ENCODE results near the gene PTPRN2. TPM values are rescaled to one million over a fixed set of nuclear protein-coding genes. Genes with fewer than 3 reads are reported as not detected.

Gene PTPRN2
- total and polyA plus RNA-seq, 9 of the 15 experiments (the other 6 are each of a cell fraction or from before 2014, with no cell fraction given) = not detected

DNA sequence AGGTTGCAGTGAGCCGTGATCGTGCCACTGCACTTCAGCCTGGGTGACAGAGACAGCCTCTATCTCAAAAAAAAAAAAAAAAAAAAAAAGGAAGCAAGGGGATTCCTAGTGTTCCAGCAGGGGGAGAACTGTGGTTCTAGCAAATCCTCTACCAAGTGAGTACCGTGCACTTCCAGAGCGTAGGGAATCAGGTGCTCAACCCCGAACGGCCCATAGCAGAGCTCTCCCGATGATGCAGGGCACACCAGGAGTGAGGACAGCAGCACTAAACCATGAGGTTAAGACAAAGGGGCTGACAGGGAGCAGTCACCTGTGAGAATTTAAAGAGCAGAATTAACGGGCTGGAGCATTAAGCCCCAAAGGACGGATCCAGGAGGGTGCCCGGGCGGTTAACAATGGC is 173.6 kb downstream of the PTPRN2 start (continued):
- no peak for TF ChIP-seq CC2D1A (IDR thresholded peaks at IDR 0.05)
- TF ChIP-seq HDAC6 (IDR thresholded peaks at IDR 0.05; ENCODE audit: low read depth, low read length) = no peak
- no peak for TF ChIP-seq SIN3A (IDR thresholded peaks at IDR 0.05; ENCODE audit: borderline replicate concordance in 2 of 2, control insufficient read depth in 1 of 2, low read depth in 2 of 2, low read length in 2 of 2)
- no peak for TF ChIP-seq NFRKB (IDR thresholded peaks at IDR 0.05; ENCODE audit: low read depth)
- no peak for TF ChIP-seq SIN3B (IDR thresholded peaks at IDR 0.05; ENCODE audit: low read depth)
- TF ChIP-seq, protein P1, sequence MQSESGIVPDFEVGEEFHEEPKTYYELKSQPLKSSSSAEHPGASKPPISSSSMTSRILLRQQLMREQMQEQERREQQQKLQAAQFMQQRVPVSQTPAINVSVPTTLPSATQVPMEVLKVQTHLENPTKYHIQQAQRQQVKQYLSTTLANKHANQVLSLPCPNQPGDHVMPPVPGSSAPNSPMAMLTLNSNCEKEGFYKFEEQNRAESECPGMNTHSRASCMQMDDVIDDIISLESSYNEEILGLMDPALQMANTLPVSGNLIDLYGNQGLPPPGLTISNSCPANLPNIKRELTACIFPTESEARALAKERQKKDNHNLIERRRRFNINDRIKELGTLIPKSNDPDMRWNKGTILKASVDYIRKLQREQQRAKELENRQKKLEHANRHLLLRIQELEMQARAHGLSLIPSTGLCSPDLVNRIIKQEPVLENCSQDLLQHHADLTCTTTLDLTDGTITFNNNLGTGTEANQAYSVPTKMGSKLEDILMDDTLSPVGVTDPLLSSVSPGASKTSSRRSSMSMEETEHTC (IDR thresholded peaks at IDR 0.05) = no peak
- TF ChIP-seq ZNF316 (IDR thresholded peaks at IDR 0.05) = no peak
- no peak for TF ChIP-seq ZNF253 (CRISPR knock-in tag; conservative IDR thresholded peaks at IDR 0.05)

DNA sequence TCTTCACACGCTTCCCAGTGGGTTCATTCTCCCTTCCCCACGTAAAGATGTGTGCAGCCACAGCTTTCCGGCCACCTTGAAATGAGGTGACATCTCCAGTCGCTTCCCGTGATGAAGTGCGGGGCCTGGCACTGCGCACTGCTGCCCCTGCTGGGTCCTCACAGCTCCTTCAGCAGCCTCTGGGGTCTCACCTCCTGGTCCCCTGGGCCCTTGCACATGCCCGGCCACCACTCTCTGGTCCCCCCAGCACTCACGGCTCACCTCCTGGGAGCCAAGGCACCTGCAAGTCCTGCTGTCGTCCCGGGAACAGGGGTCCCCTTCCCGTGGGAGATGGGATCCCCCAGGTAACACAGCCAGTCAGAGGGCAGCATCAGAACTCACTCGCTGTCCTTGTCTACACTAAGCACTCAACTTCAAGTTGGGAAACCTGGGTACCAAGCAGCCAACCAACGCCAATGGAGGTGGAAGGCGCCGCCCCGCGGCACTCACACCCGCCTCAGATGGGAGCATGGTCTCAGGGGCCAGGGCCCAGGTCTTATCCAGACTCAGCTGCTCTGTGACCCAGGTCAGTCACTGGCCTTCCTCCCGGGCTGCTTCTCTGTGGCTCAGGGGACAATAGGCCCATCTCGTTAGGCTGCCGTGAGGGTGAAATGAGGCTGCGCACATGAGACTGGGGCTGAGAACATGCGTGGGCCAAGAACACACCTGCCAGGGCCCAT is 176.2 kb downstream of the PTPRN2 start:
- intact Hi-C loops (cut with micrococcal nuclease) = no loop called here
- POLR2A ChIA-PET = no interaction called here
- BruUV-seq (replicated peaks) = no TSS peak
- H3K36me3 ChIP-seq (ENCODE audit: control insufficient read depth, insufficient read depth, low read length) = no peaks in the 10 kb centered on the region
- H2AFZ ChIP-seq (ENCODE audit: low read depth, low read length) = no peak overlapping the region
- no peaks in the 10 kb centered on the region for H3K4me1 ChIP-seq (replicated peaks in 1 of 2; ENCODE audit: control insufficient read depth in 2 of 2, insufficient read depth in 2 of 2, low read length in 2 of 2)
- DNase-seq (ENCODE audit: extremely low read depth in 1 of 4, low spot score in 3 of 4) (no peak), FAIRE-seq (no peak), ATAC-seq (0 out of 3 replicates have a peak, but pooled peaks have one; percentile 22)
- no peak overlapping the region for H3K4me2 ChIP-seq (ENCODE audit: insufficient read depth, low read length)
- H3K4me3 ChIP-seq = no peak overlapping the region
- no peaks in the 10 kb centered on the region for H3K9me1 ChIP-seq (ENCODE audit: control insufficient read depth, insufficient read depth, low read length)
- CTCF ChIA-PET (ENCODE audit: low intra/inter-chr PET ratio) = interaction anchor here (0.6 kb wide), 1 partner anchor 27 kb away, joined by 3 read pairs; no protein-coding TSS in a partner anchor
- peaks cover 16 to 68% of the 10 kb centered on the region in 2 experiments for H3K27me3 ChIP-seq (ENCODE audit: control insufficient read depth in 2 of 2, insufficient read depth in 2 of 2, low read length in 2 of 2)
- H3K27ac ChIP-seq (ENCODE audit: extremely low read depth, low read depth, low read length) = no peak overlapping the region
- in situ Hi-C loops (cut with MboI) = no loop called here
- WGBS (ENCODE audit: insufficient coverage, low coverage, missing lambda C conversion rate) = 1% methylated on average over 22 of the region's 24 CpGs
- no peak overlapping the region; a peak in 1 of 4 replicates for H3K9ac ChIP-seq (ENCODE audit: insufficient read depth in 1 of 2, low read depth in 2 of 2, low read length in 2 of 2)
- no peaks in the 10 kb centered on the region for H3K9me3 ChIP-seq (replicated peaks; ENCODE audit: control insufficient read depth, insufficient read depth, low read depth, low read length)
- peaks cover 9% of the 10 kb centered on the region; the same call in 1 of the 2 replicates for H4K20me1 ChIP-seq (replicated peaks; ENCODE audit: control insufficient read depth, insufficient read depth, low read length)
- no peaks in the 10 kb centered on the region for H3K79me2 ChIP-seq (ENCODE audit: control insufficient read depth, insufficient read depth, low read length)
- TF ChIP-seq ZNF76 (CRISPR knock-in tag; IDR thresholded peaks at IDR 0.05; ENCODE audit: borderline replicate concordance) (no peak), MEF2D (tag; conservative IDR thresholded peaks at IDR 0.05; ENCODE audit: low read depth) (no peak), TRIM24 (IDR thresholded peaks at IDR 0.05) (no peak), SLC30A9 (CRISPR knock-in tag; IDR thresholded peaks at IDR 0.05) (no peak), PTTG1 (tag; IDR thresholded peaks at IDR 0.05; ENCODE audit: low read depth) (no peak), ESRRA (IDR thresholded peaks at IDR 0.05; ENCODE audit: borderline replicate concordance, low read depth) (no peak), RBM15 (IDR thresholded peaks at IDR 0.05; ENCODE audit: insufficient read depth, low read length) (no peak), MCM5 (IDR thresholded peaks at IDR 0.05; ENCODE audit: low read depth) (no peak), ZNF780A (CRISPR knock-in tag; IDR thresholded peaks at IDR 0.05) (no peak), RBM25 (IDR thresholded peaks at IDR 0.05; ENCODE audit: low read depth, low read length, severe bottlenecking) (no peak), DACH1 (IDR thresholded peaks at IDR 0.05; ENCODE audit: partially characterized antibody) (no peak), KLF16 (IDR thresholded peaks at IDR 0.05) (no peak)
- TF ChIP-seq, protein P2, sequence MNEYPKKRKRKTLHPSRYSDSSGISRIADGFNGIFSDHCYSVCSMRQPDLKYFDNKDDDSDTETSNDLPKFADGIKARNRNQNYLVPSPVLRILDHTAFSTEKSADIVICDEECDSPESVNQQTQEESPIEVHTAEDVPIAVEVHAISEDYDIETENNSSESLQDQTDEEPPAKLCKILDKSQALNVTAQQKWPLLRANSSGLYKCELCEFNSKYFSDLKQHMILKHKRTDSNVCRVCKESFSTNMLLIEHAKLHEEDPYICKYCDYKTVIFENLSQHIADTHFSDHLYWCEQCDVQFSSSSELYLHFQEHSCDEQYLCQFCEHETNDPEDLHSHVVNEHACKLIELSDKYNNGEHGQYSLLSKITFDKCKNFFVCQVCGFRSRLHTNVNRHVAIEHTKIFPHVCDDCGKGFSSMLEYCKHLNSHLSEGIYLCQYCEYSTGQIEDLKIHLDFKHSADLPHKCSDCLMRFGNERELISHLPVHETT (CRISPR knock-in tag; conservative IDR thresholded peaks at IDR 0.05 in 1 of 2, IDR thresholded peaks at IDR 0.05 in 1 of 2) = no peak
